ENCODE data around the gene TEX22. TPM values are rescaled to one million over a fixed set of nuclear protein-coding genes. Genes with fewer than 3 reads are reported as not detected.
A peak's percentile ranks its signal among the peaks of the same experiment; 100 is the strongest.

Gene TEX22
- total RNA-seq, 1 donor from 2014 or later = 4.8 TPM

DNA sequence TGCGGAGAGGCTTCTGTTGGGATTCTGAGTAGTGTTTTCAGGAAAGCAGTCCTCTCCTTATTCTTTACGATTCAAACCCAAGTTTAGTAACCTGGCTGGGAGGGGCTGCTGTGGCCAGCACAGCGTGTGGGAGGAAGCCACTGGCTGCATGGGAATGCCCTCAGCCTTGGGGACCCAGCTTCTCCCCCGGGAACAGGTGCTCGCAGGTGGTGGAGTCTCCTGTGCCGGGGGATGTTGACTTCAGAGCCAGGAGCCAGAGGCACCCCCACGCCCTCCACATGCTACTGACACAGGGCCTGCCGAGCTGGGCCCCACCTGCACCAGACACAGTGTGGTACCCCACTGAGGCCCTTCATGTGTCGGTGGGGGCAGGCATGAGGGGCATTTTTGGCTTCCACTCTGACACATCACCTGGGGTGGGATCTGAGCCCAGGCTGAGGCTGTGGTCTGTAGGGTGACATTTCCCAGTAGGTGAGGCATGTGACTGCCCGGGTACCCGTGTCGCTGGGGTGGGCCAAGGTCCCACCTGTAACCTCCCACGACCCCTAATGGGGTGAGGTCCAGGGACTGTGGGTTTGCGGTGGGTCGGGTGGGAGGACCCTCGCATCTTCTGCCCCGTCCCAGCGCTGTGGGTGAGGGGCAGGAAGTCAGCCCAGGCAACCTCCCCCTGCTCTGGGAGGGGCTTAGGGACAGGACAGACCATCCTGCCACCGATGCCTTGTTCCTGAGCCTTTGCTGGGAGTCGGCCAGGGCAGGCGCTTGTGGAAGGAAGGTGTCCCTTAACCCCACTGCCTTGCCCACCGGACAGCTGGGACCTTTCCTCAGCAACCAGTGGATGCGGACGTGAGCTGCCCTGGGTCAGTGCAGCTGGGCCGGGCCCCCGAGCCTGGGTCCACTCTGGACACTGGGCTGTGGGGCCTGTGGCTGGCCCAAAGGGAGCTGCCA lies 47.8 kb downstream of the TEX22 start:
- no peak overlapping the region for H3K4me3 Mint-ChIP-seq
- DNase-seq (ENCODE audit: low spot score in 2 of 2, unreplicated experiment in 2 of 2) = no peak
- no peaks in the 10 kb centered on the region for H3K27me3 Mint-ChIP-seq (ENCODE audit: low read depth)
- no peaks in the 10 kb centered on the region for H3K9me3 Mint-ChIP-seq
- H3K36me3 Mint-ChIP-seq = peaks cover 2% of the 10 kb centered on the region
- no peak for TF ChIP-seq CTCF (IDR thresholded peaks at IDR 0.05; ENCODE audit: unreplicated experiment)
- H3K4me1 Mint-ChIP-seq = no peaks in the 10 kb centered on the region
- no peak overlapping the region for H3K27ac Mint-ChIP-seq

DNA sequence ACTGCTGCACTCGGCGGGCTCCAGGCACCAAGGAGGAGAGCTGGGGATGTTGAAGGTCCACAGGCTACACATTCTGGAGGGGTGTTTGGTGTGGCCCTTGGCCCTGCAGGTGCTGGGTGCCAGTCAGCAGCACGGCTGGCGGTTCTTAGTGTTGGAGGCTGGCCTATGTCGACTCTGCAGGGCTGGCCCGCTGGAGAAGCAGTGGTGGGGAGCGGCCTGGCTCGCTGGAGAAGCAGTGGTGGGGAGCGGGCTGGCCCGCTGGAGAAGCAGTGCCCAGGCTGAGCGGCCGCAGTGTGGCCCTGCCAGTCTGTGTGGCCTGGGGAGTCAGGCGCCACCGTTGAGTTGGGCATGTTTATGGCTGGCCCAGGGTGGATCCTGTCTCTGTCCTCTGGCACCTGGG lies 48.6 kb downstream of the TEX22 start:
- H3K27me3 Mint-ChIP-seq (ENCODE audit: low read depth) = no peaks in the 10 kb centered on the region
- no peaks in the 10 kb centered on the region for H3K9me3 Mint-ChIP-seq
- no peak overlapping the region for H3K27ac Mint-ChIP-seq
- H3K4me1 Mint-ChIP-seq = no peaks in the 10 kb centered on the region
- TF ChIP-seq CTCF (IDR thresholded peaks at IDR 0.05; ENCODE audit: unreplicated experiment) = no peak
- no peak for DNase-seq (ENCODE audit: low spot score in 2 of 2, unreplicated experiment in 2 of 2)
- peaks cover under 1% of the 10 kb centered on the region for H3K36me3 Mint-ChIP-seq
- no peak overlapping the region for H3K4me3 Mint-ChIP-seq

GRCh38 chr14:105447651-105448640 lies 49.6 kb downstream of the TEX22 start:
- DNase-seq (ENCODE audit: low spot score in 2 of 2, unreplicated experiment in 2 of 2) = no peak
- H3K4me1 Mint-ChIP-seq = no peaks in the 10 kb centered on the region
- H3K27me3 Mint-ChIP-seq (ENCODE audit: low read depth) = no peaks in the 10 kb centered on the region
- H3K36me3 Mint-ChIP-seq = peaks cover 6% of the 10 kb centered on the region
- no peak for TF ChIP-seq CTCF (IDR thresholded peaks at IDR 0.05; ENCODE audit: unreplicated experiment)
- no peak overlapping the region for H3K27ac Mint-ChIP-seq
- no peaks in the 10 kb centered on the region for H3K9me3 Mint-ChIP-seq
- no peak overlapping the region for H3K4me3 Mint-ChIP-seq

DNA sequence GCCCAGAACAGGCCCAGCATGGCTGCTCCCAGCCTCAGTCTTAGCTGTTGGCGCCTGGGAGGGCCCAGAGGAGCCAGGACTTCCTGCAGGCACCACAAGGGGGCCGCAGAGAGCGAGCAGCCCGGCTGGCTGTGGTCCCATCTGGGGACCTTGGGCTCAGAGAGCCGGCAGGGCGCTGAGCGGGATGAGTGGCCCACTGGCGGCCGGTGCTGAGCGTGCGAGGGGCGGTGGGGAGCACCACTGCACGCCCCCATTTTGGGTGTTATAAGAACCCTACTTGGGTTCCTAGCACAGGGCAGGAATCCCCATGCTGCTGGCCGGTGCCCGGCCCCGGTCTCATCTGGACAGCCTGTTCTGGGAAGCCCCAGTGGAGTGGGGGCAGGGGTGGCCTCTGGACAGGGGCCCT lies 50.4 kb downstream of the TEX22 start:
- DNase-seq (ENCODE audit: low spot score in 2 of 2, unreplicated experiment in 2 of 2) = peak in 1 of 2 experiments; percentile 65
- Mint-ChIP-seq H3K27ac (no peak overlapping the region), H3K36me3 (peaks cover 10% of the 10 kb centered on the region), H3K4me1 (no peaks in the 10 kb centered on the region), H3K27me3 (ENCODE audit: low read depth) (no peaks in the 10 kb centered on the region), H3K4me3 (no peak overlapping the region), H3K9me3 (no peaks in the 10 kb centered on the region)
- peak; percentile 72 for TF ChIP-seq CTCF (IDR thresholded peaks at IDR 0.05; ENCODE audit: unreplicated experiment)

DNA sequence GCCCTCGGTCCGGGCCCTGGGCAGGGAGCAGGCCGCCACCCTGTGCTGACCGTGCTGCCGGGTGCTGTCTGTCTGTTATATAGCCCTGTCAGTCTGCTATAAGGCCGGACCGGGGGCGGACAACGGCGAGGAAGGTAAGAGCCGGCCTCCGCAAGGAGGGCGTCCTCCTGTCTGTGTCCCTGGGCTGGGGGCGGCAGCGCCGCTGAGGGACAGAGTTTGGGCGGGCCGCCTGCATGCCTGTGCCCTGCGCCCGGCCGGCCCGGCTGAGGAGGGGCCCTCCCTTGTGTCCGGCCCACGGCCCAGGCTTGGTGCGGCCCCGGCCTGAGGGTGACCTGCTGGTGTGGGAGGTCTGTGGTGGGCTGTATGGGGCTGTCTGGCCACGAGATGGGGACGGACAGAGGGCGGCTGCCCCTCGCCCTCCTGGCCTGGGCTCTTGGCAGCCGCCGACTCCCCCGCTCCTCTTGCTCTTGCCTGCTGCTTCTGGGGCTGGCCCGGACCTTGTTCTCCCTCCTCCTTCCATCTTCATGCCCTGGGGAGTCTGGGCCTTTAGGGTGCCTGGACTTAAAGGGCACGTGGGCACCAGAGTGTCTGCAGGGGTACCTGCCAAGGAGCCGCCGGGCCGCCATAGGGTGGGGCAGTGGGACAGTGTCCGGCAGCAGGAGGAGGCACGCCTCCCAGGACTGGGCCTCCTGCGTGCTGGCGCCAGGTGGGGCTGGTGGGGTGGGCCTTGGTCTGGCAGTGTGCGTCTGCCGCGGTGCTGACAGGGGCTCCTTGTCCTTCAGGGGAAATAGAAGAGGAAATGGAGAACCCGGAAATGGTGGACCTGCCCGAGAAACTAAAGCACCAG lies 51.2 kb downstream of the TEX22 start:
- no peak for TF ChIP-seq CTCF (IDR thresholded peaks at IDR 0.05; ENCODE audit: unreplicated experiment)
- Mint-ChIP-seq H3K4me1 (no peaks in the 10 kb centered on the region), H3K27me3 (ENCODE audit: low read depth) (no peaks in the 10 kb centered on the region), H3K36me3 (peaks cover 12% of the 10 kb centered on the region), H3K4me3 (no peak overlapping the region), H3K9me3 (no peaks in the 10 kb centered on the region), H3K27ac (no peak overlapping the region)
- no peak for DNase-seq (ENCODE audit: low spot score in 2 of 2, unreplicated experiment in 2 of 2)
